K562 (cell line): Measurements from ENCODE around the gene DNAAF3. TPM values are rescaled to one million over a fixed set of nuclear protein-coding genes. Genes with fewer than 3 reads are reported as not detected.

Experiments
- ARNT ChIP-seq, 2 experiments: fragments of 450-650 bp; IDR thresholded peaks; 2 replicates each; pipeline ENCODE4 v1.6.1; 2016; ENCODE audit warnings: mild to moderate bottlenecking in 1 of 2
- C11orf30 ChIP-seq: fragments of 450-650 bp; IDR thresholded peaks from 2 replicates; pipeline ENCODE4 v1.6.1; 2016; ENCODE audit warnings: low read depth, mild to moderate bottlenecking
- CBX3 ChIP-seq, 2 experiments: IDR thresholded peaks; 1 replicate in 1 of 2; 2 replicates in 1 of 2; pipeline ENCODE4 v1.6.1; 2012; ENCODE audit warnings: inconsistent platforms in 2 of 2, low read length in 2 of 2, borderline replicate concordance in 1 of 2, control low read depth in 1 of 2
- EP400 ChIP-seq: fragments of 450-650 bp; IDR thresholded peaks from 2 replicates; pipeline ENCODE4 v1.6.1; 2017; ENCODE audit warnings: antibody characterized with exemption, mild to moderate bottlenecking, moderate library complexity
- IFI16 ChIP-seq: fragments of 250-450 bp; sonication (Bioruptor Pico); IDR thresholded peaks from 2 replicates; pipeline ENCODE4 v2.1.2; 2022; ENCODE audit warnings: mild to moderate bottlenecking, inconsistent platforms
- MAZ ChIP-seq, 2 experiments: fragments of 450-650 bp in 1 of 2; sonication (generic) in 1 of 2; formaldehyde crosslinking; IDR thresholded peaks in 1 of 2; conservative IDR thresholded peaks in 1 of 2; 2 replicates each; pipeline versions ENCODE4 v1.4.0 to v1.5.0; 2020; ENCODE audit warnings: mild to moderate bottlenecking in 1 of 2, missing genetic modification reagents in 1 of 2
- MIER1 ChIP-seq: fragments of 450-650 bp; IDR thresholded peaks from 2 replicates; pipeline ENCODE4 v1.6.1; 2016; ENCODE audit warnings: antibody characterized with exemption, mild to moderate bottlenecking, low read depth
- MTF1 ChIP-seq: fragments of 250-450 bp; sonication (Bioruptor Pico); IDR thresholded peaks from 2 replicates; pipeline ENCODE4 v1.9.0; 2021; ENCODE audit warnings: moderate library complexity, mild to moderate bottlenecking, inconsistent platforms, borderline replicate concordance
- PML ChIP-seq: IDR thresholded peaks from 2 replicates; pipeline ENCODE4 v1.6.1; 2012; ENCODE audit warnings: low read length, inconsistent platforms
- SP1 ChIP-seq: sonication (generic); formaldehyde crosslinking; IDR thresholded peaks from 2 replicates; pipeline ENCODE4 v1.8.1; 2022; ENCODE audit warnings: mild to moderate bottlenecking, missing genetic modification reagents
- ZBTB1 ChIP-seq: sonication (generic); formaldehyde crosslinking; IDR thresholded peaks from 2 replicates; pipeline ENCODE4 v1.8.1; 2023; ENCODE audit warnings: missing genetic modification reagents, low read depth, mild to moderate bottlenecking, borderline replicate concordance
- ZNF165 ChIP-seq: fragments of 250-450 bp; sonication (Bioruptor Pico); IDR thresholded peaks from 2 replicates; pipeline ENCODE4 v1.4.0; 2020; ENCODE audit warnings: borderline replicate concordance
- ZNF274 ChIP-seq: IDR thresholded peaks from 2 replicates; pipeline ENCODE4 v1.6.1; 2011; ENCODE audit warnings: low read depth, mild to moderate bottlenecking, low read length, moderate library complexity, borderline replicate concordance
- ZSCAN29 ChIP-seq: fragments of 450-650 bp; IDR thresholded peaks from 2 replicates; pipeline ENCODE4 v1.6.1; 2017
- polyA plus RNA-seq, 8 experiments: library from polyadenylated mRNA; depleted of rRNA in 4 of 8; stranded (reverse) in 5 of 8; unstranded in 3 of 8; fragments of >200 nt; fragmentation: Nextera tagmentation in 2 of 8; fragmentation: Illumina TruSeq in 1 of 8; extraction: Ambion mirVana in 2 of 8; extraction: Trizol in 1 of 8; gene quantifications; 2 replicates each; pipeline versions ENCODE4 v1.2.1 to v1.2.3, GENCODE V29; 2011 to 2014; ENCODE audit warnings: inconsistent platforms in 1 of 8, missing spikeins in 1 of 8
- total RNA-seq, 7 experiments: library from RNA; depleted of rRNA in 6 of 7; stranded (reverse); fragments of >200 nt in 6 of 7; fragmentation: Illumina TruSeq in 2 of 7; extraction: Trizol in 2 of 7; gene quantifications; 2 replicates each; pipeline versions ENCODE4 v1.2.1 to v1.2.3, GENCODE V29; 2011 to 2021; ENCODE audit warnings: low replicate concordance in 1 of 7
- TF ChIP-seq, protein P1 (sequence below): fragments of 250-450 bp; sonication (Bioruptor Pico); IDR thresholded peaks from 2 replicates; pipeline ENCODE4 v1.4.0; 2020; ENCODE audit warnings: mild to moderate bottlenecking, moderate library complexity, borderline replicate concordance
- TF ChIP-seq, protein P2 (sequence below): fragments of 250-450 bp; sonication (Bioruptor Pico); IDR thresholded peaks from 2 replicates; pipeline ENCODE4 v1.5.0; 2021; ENCODE audit warnings: mild to moderate bottlenecking, borderline replicate concordance
- TF ChIP-seq, protein P3 (sequence below): fragments of 250-450 bp; sonication (Bioruptor Pico); IDR thresholded peaks from 2 replicates; pipeline ENCODE4 v1.8.0; 2021; ENCODE audit warnings: mild to moderate bottlenecking, moderate library complexity
- TF ChIP-seq, protein P4 (sequence below), 2 experiments: IDR thresholded peaks in 1 of 2; conservative IDR thresholded peaks in 1 of 2; 2 replicates each; pipeline ENCODE4 v1.6.1; 2016; ENCODE audit warnings: low read depth in 2 of 2, mild to moderate bottlenecking in 1 of 2, missing compliant biosample characterization in 1 of 2, missing genetic modification characterization in 1 of 2, moderate library complexity in 1 of 2

Gene DNAAF3
- total and polyA plus RNA-seq, 9 of the 15 experiments (the other 6 are each of a cell fraction or from before 2014, with no cell fraction given) = 21.6 to 61.5 (median 43.0) TPM

DNA sequence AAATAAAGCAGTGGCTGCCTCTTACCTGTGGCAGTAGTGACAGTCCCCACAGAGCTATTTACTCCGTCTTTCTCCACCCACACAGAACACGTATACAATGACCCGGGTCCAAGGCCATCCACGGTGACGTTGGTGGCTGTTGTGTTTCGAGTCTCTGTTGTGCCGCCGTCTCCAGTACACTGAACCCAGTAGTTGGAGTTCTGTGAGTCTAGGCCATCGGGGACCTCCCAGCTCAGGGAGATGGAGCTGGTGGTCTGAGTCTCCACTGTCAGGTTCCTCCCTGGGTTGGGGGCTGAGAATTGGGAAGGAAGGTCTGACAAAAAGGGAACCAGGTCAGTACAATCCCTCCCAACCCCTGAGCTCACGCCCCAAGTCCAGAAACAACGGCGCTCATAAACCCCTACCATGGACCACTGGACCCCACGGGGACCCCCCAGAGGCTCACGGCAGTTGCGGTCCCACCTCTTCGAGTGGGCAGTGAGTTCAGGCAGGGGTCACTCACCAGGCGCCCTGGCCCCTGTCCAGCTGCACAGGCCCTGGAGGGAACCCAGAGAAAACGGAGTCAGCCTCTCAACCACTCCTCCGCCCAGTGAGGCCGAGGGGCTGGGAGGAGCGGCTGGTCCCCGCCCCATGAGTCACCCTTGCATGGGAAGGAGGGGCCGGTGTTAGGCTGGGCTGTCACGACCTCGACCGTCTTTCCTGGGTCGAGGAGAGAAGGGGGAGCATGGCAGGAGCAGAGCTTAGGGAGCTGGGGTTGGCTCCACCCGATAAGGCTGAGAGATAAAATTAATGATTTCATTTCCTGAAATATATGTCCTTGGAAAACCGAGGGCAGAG is 40.5 kb upstream of the DNAAF3 start (continued):
- TF ChIP-seq, protein P1, sequence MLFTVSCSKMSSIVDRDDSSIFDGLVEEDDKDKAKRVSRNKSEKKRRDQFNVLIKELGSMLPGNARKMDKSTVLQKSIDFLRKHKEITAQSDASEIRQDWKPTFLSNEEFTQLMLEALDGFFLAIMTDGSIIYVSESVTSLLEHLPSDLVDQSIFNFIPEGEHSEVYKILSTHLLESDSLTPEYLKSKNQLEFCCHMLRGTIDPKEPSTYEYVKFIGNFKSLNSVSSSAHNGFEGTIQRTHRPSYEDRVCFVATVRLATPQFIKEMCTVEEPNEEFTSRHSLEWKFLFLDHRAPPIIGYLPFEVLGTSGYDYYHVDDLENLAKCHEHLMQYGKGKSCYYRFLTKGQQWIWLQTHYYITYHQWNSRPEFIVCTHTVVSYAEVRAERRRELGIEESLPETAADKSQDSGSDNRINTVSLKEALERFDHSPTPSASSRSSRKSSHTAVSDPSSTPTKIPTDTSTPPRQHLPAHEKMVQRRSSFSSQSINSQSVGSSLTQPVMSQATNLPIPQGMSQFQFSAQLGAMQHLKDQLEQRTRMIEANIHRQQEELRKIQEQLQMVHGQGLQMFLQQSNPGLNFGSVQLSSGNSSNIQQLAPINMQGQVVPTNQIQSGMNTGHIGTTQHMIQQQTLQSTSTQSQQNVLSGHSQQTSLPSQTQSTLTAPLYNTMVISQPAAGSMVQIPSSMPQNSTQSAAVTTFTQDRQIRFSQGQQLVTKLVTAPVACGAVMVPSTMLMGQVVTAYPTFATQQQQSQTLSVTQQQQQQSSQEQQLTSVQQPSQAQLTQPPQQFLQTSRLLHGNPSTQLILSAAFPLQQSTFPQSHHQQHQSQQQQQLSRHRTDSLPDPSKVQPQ (CRISPR knock-in tag) = no peak
- TF ChIP-seq ZSCAN29 = no peak
- TF ChIP-seq, protein P2, sequence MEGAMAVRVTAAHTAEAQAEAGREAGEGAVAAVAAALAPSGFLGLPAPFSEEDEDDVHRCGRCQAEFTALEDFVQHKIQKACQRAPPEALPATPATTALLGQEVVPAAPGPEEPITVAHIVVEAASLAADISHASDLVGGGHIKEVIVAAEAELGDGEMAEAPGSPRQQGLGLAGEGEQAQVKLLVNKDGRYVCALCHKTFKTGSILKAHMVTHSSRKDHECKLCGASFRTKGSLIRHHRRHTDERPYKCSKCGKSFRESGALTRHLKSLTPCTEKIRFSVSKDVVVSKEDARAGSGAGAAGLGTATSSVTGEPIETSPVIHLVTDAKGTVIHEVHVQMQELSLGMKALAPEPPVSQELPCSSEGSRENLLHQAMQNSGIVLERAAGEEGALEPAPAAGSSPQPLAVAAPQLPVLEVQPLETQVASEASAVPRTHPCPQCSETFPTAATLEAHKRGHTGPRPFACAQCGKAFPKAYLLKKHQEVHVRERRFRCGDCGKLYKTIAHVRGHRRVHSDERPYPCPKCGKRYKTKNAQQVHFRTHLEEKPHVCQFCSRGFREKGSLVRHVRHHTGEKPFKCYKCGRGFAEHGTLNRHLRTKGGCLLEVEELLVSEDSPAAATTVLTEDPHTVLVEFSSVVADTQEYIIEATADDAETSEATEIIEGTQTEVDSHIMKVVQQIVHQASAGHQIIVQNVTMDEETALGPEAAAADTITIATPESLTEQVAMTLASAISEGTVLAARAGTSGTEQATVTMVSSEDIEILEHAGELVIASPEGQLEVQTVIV (CRISPR knock-in tag) = no peak
- no peak for TF ChIP-seq MIER1
- TF ChIP-seq, protein P3, sequence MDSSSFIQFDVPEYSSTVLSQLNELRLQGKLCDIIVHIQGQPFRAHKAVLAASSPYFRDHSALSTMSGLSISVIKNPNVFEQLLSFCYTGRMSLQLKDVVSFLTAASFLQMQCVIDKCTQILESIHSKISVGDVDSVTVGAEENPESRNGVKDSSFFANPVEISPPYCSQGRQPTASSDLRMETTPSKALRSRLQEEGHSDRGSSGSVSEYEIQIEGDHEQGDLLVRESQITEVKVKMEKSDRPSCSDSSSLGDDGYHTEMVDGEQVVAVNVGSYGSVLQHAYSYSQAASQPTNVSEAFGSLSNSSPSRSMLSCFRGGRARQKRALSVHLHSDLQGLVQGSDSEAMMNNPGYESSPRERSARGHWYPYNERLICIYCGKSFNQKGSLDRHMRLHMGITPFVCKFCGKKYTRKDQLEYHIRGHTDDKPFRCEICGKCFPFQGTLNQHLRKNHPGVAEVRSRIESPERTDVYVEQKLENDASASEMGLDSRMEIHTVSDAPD (CRISPR knock-in tag) = no peak
- TF ChIP-seq, protein P4, sequence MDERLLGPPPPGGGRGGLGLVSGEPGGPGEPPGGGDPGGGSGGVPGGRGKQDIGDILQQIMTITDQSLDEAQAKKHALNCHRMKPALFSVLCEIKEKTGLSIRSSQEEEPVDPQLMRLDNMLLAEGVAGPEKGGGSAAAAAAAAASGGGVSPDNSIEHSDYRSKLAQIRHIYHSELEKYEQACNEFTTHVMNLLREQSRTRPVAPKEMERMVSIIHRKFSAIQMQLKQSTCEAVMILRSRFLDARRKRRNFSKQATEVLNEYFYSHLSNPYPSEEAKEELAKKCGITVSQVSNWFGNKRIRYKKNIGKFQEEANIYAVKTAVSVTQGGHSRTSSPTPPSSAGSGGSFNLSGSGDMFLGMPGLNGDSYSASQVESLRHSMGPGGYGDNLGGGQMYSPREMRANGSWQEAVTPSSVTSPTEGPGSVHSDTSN (CRISPR knock-in tag; IDR thresholded peaks at IDR 0.05; ENCODE audit: low read depth) = no peak
- TF ChIP-seq, protein P4 (tag; conservative IDR thresholded peaks at IDR 0.05; ENCODE audit: low read depth) = no peak
- no peak for TF ChIP-seq ARNT (IDR thresholded peaks at IDR 0.05)
- TF ChIP-seq SP1 (CRISPR knock-in tag) = peak; percentile 80
- TF ChIP-seq ZNF274 = no peak
- no peak for TF ChIP-seq IFI16 (CRISPR knock-in tag)
- peak; percentile 88 to 97 for TF ChIP-seq MAZ (CRISPR knock-in tag; conservative IDR thresholded peaks at IDR 0.05 in 1 of 2, IDR thresholded peaks at IDR 0.05 in 1 of 2)
- TF ChIP-seq PML = peak; percentile 71
- TF ChIP-seq CBX3 (IDR thresholded peaks at IDR 0.05; ENCODE audit: borderline replicate concordance in 1 of 2, low read length in 2 of 2) = no peak
- TF ChIP-seq ZBTB1 (CRISPR knock-in tag) = no peak
- no peak for TF ChIP-seq C11orf30
- peak; percentile 72 for TF ChIP-seq EP400
- TF ChIP-seq ZNF165 = no peak
- no peak for TF ChIP-seq MTF1 (CRISPR knock-in tag)
